ENCODE measurements around the gene GATB. TPM values are rescaled to one million over a fixed set of nuclear protein-coding genes. Genes with fewer than 3 reads are reported as not detected.

The GATB gene
- total RNA-seq, 1 experiment from 2014 or later, result 29.6 TPM

GRCh38 chr4:151659601-151660364, 101.0 kb downstream of the GATB start:
- CTCF ChIA-PET, result no interaction called here
- no peak for DNase-seq
- Mint-ChIP-seq H3K9me3 (ENCODE audit: unreplicated experiment) (no peaks in the 10 kb centered on the region), H3K4me1 (ENCODE audit: low read depth, unreplicated experiment) (no peaks in the 10 kb centered on the region), H3K27me3 (ENCODE audit: insufficient read depth, unreplicated experiment) (no peaks in the 10 kb centered on the region), H3K36me3 (ENCODE audit: insufficient read depth, unreplicated experiment) (peaks cover 6% of the 10 kb centered on the region), H3K27ac (ENCODE audit: unreplicated experiment) (no peak overlapping the region), H3K4me3 (ENCODE audit: unreplicated experiment) (no peak overlapping the region)
- POLR2A ChIA-PET, result no interaction called here
- Histone ChIP-seq H3K4me3 (ENCODE audit: low read depth, low read length) (no peak overlapping the region), H3K9me3 (no peaks in the 10 kb centered on the region), H3K36me3 (ENCODE audit: control insufficient read depth, insufficient read depth, low read length) (no peaks in the 10 kb centered on the region), H3K27me3 (replicated peaks; ENCODE audit: control insufficient read depth, insufficient read depth, low read length) (no peaks in the 10 kb centered on the region), H3K4me1 (no peaks in the 10 kb centered on the region)
- no peak for TF ChIP-seq CTCF (IDR thresholded peaks at IDR 0.05; ENCODE audit: insufficient read depth in 1 of 2, low read depth in 1 of 2, low read length in 1 of 2, severe bottlenecking in 1 of 2, unreplicated experiment in 1 of 2)
- intact Hi-C loops (cut with micrococcal nuclease; ENCODE audit: unreplicated experiment), result no loop called here
- BruUV-seq (replicated peaks), result no TSS peak

- Mint-ChIP-seq H3K4me3 (ENCODE audit: unreplicated experiment) (no peak overlapping the region), H3K9me3 (ENCODE audit: unreplicated experiment) (no peaks in the 10 kb centered on the region), H3K4me1 (ENCODE audit: low read depth, unreplicated experiment) (no peaks in the 10 kb centered on the region), H3K27ac (ENCODE audit: unreplicated experiment) (no peak overlapping the region), H3K27me3 (ENCODE audit: insufficient read depth, unreplicated experiment) (no peaks in the 10 kb centered on the region), H3K36me3 (ENCODE audit: insufficient read depth, unreplicated experiment) (peaks cover 6% of the 10 kb centered on the region)
- H3K4me1 ChIP-seq, result no peaks in the 10 kb centered on the region
- DNase-seq, result no peak
- ChIA-PET POLR2A (no interaction called here), CTCF (no interaction called here)
- TF ChIP-seq CTCF (IDR thresholded peaks at IDR 0.05; ENCODE audit: insufficient read depth in 1 of 2, low read depth in 1 of 2, low read length in 1 of 2, severe bottlenecking in 1 of 2, unreplicated experiment in 1 of 2), result no peak
- H3K27me3 ChIP-seq (replicated peaks; ENCODE audit: control insufficient read depth, insufficient read depth, low read length), result no peaks in the 10 kb centered on the region
- no peaks in the 10 kb centered on the region for H3K36me3 ChIP-seq (ENCODE audit: control insufficient read depth, insufficient read depth, low read length)
- intact Hi-C loops (cut with micrococcal nuclease; ENCODE audit: unreplicated experiment), result no loop called here
- H3K4me3 ChIP-seq (ENCODE audit: low read depth, low read length), result no peak overlapping the region
- no peaks in the 10 kb centered on the region for H3K9me3 ChIP-seq
- no TSS peak for BruUV-seq (replicated peaks)
These were observed 101.7 kb downstream of the GATB start for GRCh38 chr4:151658959-151659600.

DNA sequence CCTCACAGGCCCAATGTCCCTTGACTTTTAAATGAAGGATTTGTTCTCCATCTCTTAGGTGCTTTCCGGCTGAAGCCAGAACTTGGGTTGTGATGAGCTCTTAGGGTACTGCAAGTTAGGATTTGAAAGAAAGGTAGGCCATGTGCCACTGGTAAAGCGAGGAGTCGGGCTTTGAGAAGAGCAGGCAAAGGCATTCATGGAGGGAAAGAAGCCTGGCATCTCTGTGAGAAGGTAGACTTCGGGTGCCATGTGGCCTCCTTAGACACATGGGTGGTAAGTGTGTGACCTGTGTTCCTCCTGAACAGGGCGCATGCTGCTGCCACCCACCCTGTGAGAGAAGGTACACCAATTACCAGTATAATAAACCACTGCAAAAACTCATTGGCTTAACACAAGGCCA, 102.9 kb downstream of the GATB start:
- H3K4me1 Mint-ChIP-seq (ENCODE audit: low read depth, unreplicated experiment), result no peaks in the 10 kb centered on the region
- H3K4me3 Mint-ChIP-seq (ENCODE audit: unreplicated experiment), result no peak overlapping the region
- CTCF ChIA-PET, result no interaction called here
- H3K27me3 ChIP-seq (replicated peaks; ENCODE audit: control insufficient read depth, insufficient read depth, low read length), result no peaks in the 10 kb centered on the region
- intact Hi-C loops (cut with micrococcal nuclease; ENCODE audit: unreplicated experiment), result no loop called here
- H3K27me3 Mint-ChIP-seq (ENCODE audit: insufficient read depth, unreplicated experiment), result no peaks in the 10 kb centered on the region
- H3K9me3 ChIP-seq, result no peaks in the 10 kb centered on the region
- no peak overlapping the region for H3K4me3 ChIP-seq (ENCODE audit: low read depth, low read length)
- no peaks in the 10 kb centered on the region for H3K4me1 ChIP-seq
- POLR2A ChIA-PET, result no interaction called here
- H3K36me3 Mint-ChIP-seq (ENCODE audit: insufficient read depth, unreplicated experiment), result peaks cover 6% of the 10 kb centered on the region
- no peak for DNase-seq
- no peaks in the 10 kb centered on the region for H3K9me3 Mint-ChIP-seq (ENCODE audit: unreplicated experiment)
- no peaks in the 10 kb centered on the region for H3K36me3 ChIP-seq (ENCODE audit: control insufficient read depth, insufficient read depth, low read length)
- no peak overlapping the region for H3K27ac Mint-ChIP-seq (ENCODE audit: unreplicated experiment)
- no peak for TF ChIP-seq CTCF (IDR thresholded peaks at IDR 0.05; ENCODE audit: insufficient read depth in 1 of 2, low read depth in 1 of 2, low read length in 1 of 2, severe bottlenecking in 1 of 2, unreplicated experiment in 1 of 2)
- BruUV-seq (replicated peaks), result no TSS peak
